Smooth muscle cell (in vitro differentiated cells): ENCODE measurements around the gene SYNGR3. TPM values are rescaled to one million over a fixed set of nuclear protein-coding genes. Genes with fewer than 3 reads are reported as not detected.
"Not testable (repeated sequence)": the region's sequence is repeated elsewhere in the genome, so short reads cannot be mapped to it uniquely, and the experiment has no call there.

Experiments
- DNase-seq: peaks from one replicate; lab custom pipeline; 2025; ENCODE audit not compliant: unreplicated experiment; lab: John Stamatoyannopoulos, UW
- H2AFZ ChIP-seq: fragments of 200-600 bp; sonication (generic); 2 replicates; pipeline ENCODE4 v1.6.0; 2016; ENCODE audit warnings: antibody characterized with exemption, low read depth, mild to moderate bottlenecking
- H3F3A ChIP-seq: fragments of 200-600 bp; sonication (generic); 2 replicates; pipeline ENCODE4 v1.6.0; 2017; ENCODE audit warnings: antibody characterized with exemption, low read depth
- H3K27ac ChIP-seq: fragments of 200-600 bp; sonication (generic); 2 replicates; pipeline ENCODE4 v1.5.1; 2016; ENCODE audit warnings: low read depth, mild to moderate bottlenecking
- H3K27me3 ChIP-seq: fragments of 200-600 bp; sonication (generic); 2 replicates; pipeline ENCODE4 v1.6.1; 2016; ENCODE audit warnings: low read depth, mild to moderate bottlenecking
- H3K36me3 ChIP-seq: fragments of 200-600 bp; sonication (generic); 2 replicates; pipeline ENCODE4 v1.5.1; 2016; ENCODE audit warnings: low read depth
- H3K4me1 ChIP-seq: fragments of 200-600 bp; sonication (generic); 2 replicates; pipeline ENCODE4 v1.5.1; 2016; ENCODE audit warnings: low read depth
- H3K4me2 ChIP-seq: fragments of 200-600 bp; sonication (generic); 2 replicates; pipeline ENCODE4 v1.6.0; 2016; ENCODE audit warnings: mild to moderate bottlenecking
- H3K4me3 ChIP-seq: fragments of 200-600 bp; sonication (generic); 2 replicates; pipeline ENCODE4 v1.5.1; 2016; ENCODE audit warnings: mild to moderate bottlenecking
- H3K79me2 ChIP-seq: fragments of 200-600 bp; sonication (generic); 2 replicates; pipeline ENCODE4 v1.6.0; 2016; ENCODE audit warnings: low read depth, mild to moderate bottlenecking
- H3K9ac ChIP-seq: fragments of 200-600 bp; sonication (generic); 2 replicates; pipeline ENCODE4 v1.6.0; 2016; ENCODE audit warnings: low read depth
- H3K9me3 ChIP-seq: fragments of 200-600 bp; sonication (generic); replicated peaks from 2 replicates; pipeline ENCODE4 v1.5.1; 2016; ENCODE audit warnings: low read depth
- H4K20me1 ChIP-seq: fragments of 200-600 bp; sonication (generic); 2 replicates; pipeline ENCODE4 v1.6.0; 2016; ENCODE audit warnings: low read depth
- CTCF ChIP-seq: fragments of 200-600 bp; sonication (generic); IDR thresholded peaks from 2 replicates; pipeline ENCODE4 v1.5.1; 2017; ENCODE audit warnings: borderline replicate concordance, mild to moderate bottlenecking, antibody characterized with exemption; ENCODE audit not compliant: insufficient read depth, poor library complexity, severe bottlenecking
- WGBS: methylation state at CpG from one replicate; pipeline ENCODE4 v1.1.7; 2016; ENCODE audit warnings: low lambda C conversion rate; 5-methylcytosine and 5-hydroxymethylcytosine counted together
- polyA plus RNA-seq: library from polyadenylated mRNA; unstranded; fragments of >200 nt; fragmentation: Nextera tagmentation; extraction: Ambion mirVana; gene quantifications from 2 replicates; pipeline ENCODE4 v1.2.1, GENCODE V29; 2016
- total RNA-seq: library from RNA; depleted of rRNA; stranded (reverse); fragments of >200 nt; gene quantifications from 2 replicates; pipeline ENCODE4 v1.2.3, GENCODE V29; 2014

SYNGR3 gene
- total and polyA plus RNA-seq, 2 experiments from 2014 or later = 3.0 to 8.7 TPM

- H3K4me2 ChIP-seq = peak within 1 kb of the TSS; percentile 99
- under 1% methylated on average over 61 of the region's 79 CpGs for WGBS
- H3K9ac ChIP-seq = peak within 1 kb of the TSS; percentile 89
- peak within 1 kb of the TSS; percentile 25 for H3K27ac ChIP-seq
- no peaks in the 10 kb centered on the region for H3K27me3 ChIP-seq
- no peaks in the 10 kb centered on the region for H3K9me3 ChIP-seq
- DNase-seq = peak; percentile 72
- peak within 1 kb of the TSS; percentile 86 for H3K4me3 ChIP-seq
- peaks cover 37% of the 10 kb centered on the region for H4K20me1 ChIP-seq
- H3K79me2 ChIP-seq = peaks cover 31% of the 10 kb centered on the region
- TF ChIP-seq CTCF = peak; percentile 53
- no peaks in the 10 kb centered on the region for H3K36me3 ChIP-seq
- H3K4me1 ChIP-seq = peaks cover 17% of the 10 kb centered on the region
- peaks cover 30% of the 10 kb centered on the region for H3F3A ChIP-seq
- H2AFZ ChIP-seq = peak within 1 kb of the TSS; percentile 67
These were observed 30.3 kb upstream of the SYNGR3 start, which contains the start of gene NDUFB10 for GRCh38 chr16:1959269-1960039. NDUFB10 (plus strand) TSS chr16:1959538; CDS start chr16:1959625, 87 bp downstream.

GRCh38 chr16:1960665-1961630 is 28.8 kb upstream of the SYNGR3 start:
- DNase-seq = no peak
- Histone ChIP-seq H3F3A (peaks cover 30% of the 10 kb centered on the region), H3K79me2 (peaks cover 43% of the 10 kb centered on the region), H4K20me1 (peaks cover 38% of the 10 kb centered on the region), H3K27ac (peak overlapping the region; percentile 38), H3K27me3 (no peaks in the 10 kb centered on the region), H3K9me3 (no peaks in the 10 kb centered on the region), H3K36me3 (no peaks in the 10 kb centered on the region), H3K4me3 (peak overlapping the region; percentile 86), H3K9ac (no peak overlapping the region), H2AFZ (no peak overlapping the region), H3K4me1 (peaks cover 22% of the 10 kb centered on the region), H3K4me2 (peak overlapping the region; percentile 99)
- WGBS = 50% methylated on average over 20 of the region's 20 CpGs
- no peak for TF ChIP-seq CTCF

- H3K4me1 ChIP-seq = peaks cover 25% of the 10 kb centered on the region
- no peak for TF ChIP-seq CTCF
- no peaks in the 10 kb centered on the region for H3K9me3 ChIP-seq
- H4K20me1 ChIP-seq = peaks cover 38% of the 10 kb centered on the region
- no peak overlapping the region for H2AFZ ChIP-seq
- no peak overlapping the region for H3K4me3 ChIP-seq
- no peak overlapping the region for H3K9ac ChIP-seq
- H3K27me3 ChIP-seq = no peaks in the 10 kb centered on the region
- no peak overlapping the region for H3K4me2 ChIP-seq
- WGBS = 76% methylated on average over 6 of the region's 6 CpGs
- peaks cover 30% of the 10 kb centered on the region for H3F3A ChIP-seq
- H3K36me3 ChIP-seq = no peaks in the 10 kb centered on the region
- H3K27ac ChIP-seq = no peak overlapping the region
- peaks cover 48% of the 10 kb centered on the region for H3K79me2 ChIP-seq
- no peak for DNase-seq
These were observed 28.1 kb upstream of the SYNGR3 start for GRCh38 chr16:1961651-1962067.

GRCh38 chr16:1962161-1963153 is 27.3 kb upstream of the SYNGR3 start:
- not testable (repeated sequence) for H3K9me3 ChIP-seq, H3K36me3 ChIP-seq, H3K27me3 ChIP-seq, H2AFZ ChIP-seq, DNase-seq
- peak overlapping the region; percentile 79 for H3K4me3 ChIP-seq
- peak overlapping the region; percentile 83 for H3K4me2 ChIP-seq
- peak overlapping the region; percentile 95 for H3K27ac ChIP-seq
- H3K9ac ChIP-seq = peak overlapping the region; percentile 95
- peaks cover 30% of the 10 kb centered on the region for H3F3A ChIP-seq
- peaks cover 38% of the 10 kb centered on the region for H4K20me1 ChIP-seq
- H3K4me1 ChIP-seq = peaks cover 25% of the 10 kb centered on the region
- H3K79me2 ChIP-seq = peaks cover 48% of the 10 kb centered on the region
- WGBS = 88% methylated on average over 37 of the region's 37 CpGs
